ENCODE data around the gene IL25.
"Not testable (repeated sequence)": the region's sequence is repeated elsewhere in the genome, so short reads cannot be mapped to it uniquely, and the experiment has no call there.

The IL25 gene

GRCh38 chr14:23392613-23393012 is 20.0 kb downstream of the IL25 start:
- no peak for DNase-seq

GRCh38 chr14:23396126-23396525 is 23.5 kb downstream of the IL25 start:
- no peak for DNase-seq

- no peak for DNase-seq
Measured at GRCh38 chr14:23396781-23397407, 24.3 kb downstream of the IL25 start.

GRCh38 chr14:23398348-23398747 is 25.7 kb downstream of the IL25 start:
- DNase-seq: no peak

GRCh38 chr14:23399136-23399535 is 26.5 kb downstream of the IL25 start:
- no peak for DNase-seq

GRCh38 chr14:23399591-23399990 is 27.0 kb downstream of the IL25 start:
- DNase-seq: no peak

- not testable (repeated sequence) for DNase-seq
Measured at GRCh38 chr14:23400496-23401149, 28.0 kb downstream of the IL25 start.

- no peak for DNase-seq
Measured at GRCh38 chr14:23401291-23401690, 28.7 kb downstream of the IL25 start.

- no peak for DNase-seq
Measured at GRCh38 chr14:23402296-23403138, 29.9 kb downstream of the IL25 start.

- DNase-seq: no peak
Measured at GRCh38 chr14:23403139-23403438, 30.5 kb downstream of the IL25 start.

- no peak for DNase-seq
Measured at GRCh38 chr14:23403908-23404307, 31.3 kb downstream of the IL25 start.

- no peak for DNase-seq
Measured at GRCh38 chr14:23404331-23404900, 31.8 kb downstream of the IL25 start.

GRCh38 chr14:23405096-23405495 is 32.5 kb downstream of the IL25 start:
- DNase-seq: no peak

GRCh38 chr14:23405516-23406025 is 33.0 kb downstream of the IL25 start:
- no peak for DNase-seq

GRCh38 chr14:23406244-23406643 is 33.6 kb downstream of the IL25 start:
- DNase-seq: peak; percentile 58

- DNase-seq: no peak
Measured at GRCh38 chr14:23406725-23407355, 34.2 kb downstream of the IL25 start.

- no peak for DNase-seq
Measured at GRCh38 chr14:23407516-23408306, 35.1 kb downstream of the IL25 start, which contains the start of gene MYH6. Gene MYH6, minus strand, starts transcription at chr14:23408273. Its CDS starts 1,050 bp downstream, at chr14:23407223.

- DNase-seq: no peak
Measured at GRCh38 chr14:23408307-23408630, 35.7 kb downstream of the IL25 start.

- no peak for DNase-seq
Measured at GRCh38 chr14:23409475-23409874, 36.9 kb downstream of the IL25 start.

GRCh38 chr14:23409966-23410635 is 37.5 kb downstream of the IL25 start:
- DNase-seq: no peak

All from NCI-H1694 (cell line).